ENCODE results near the gene TMPRSS4. TPM values are rescaled to one million over a fixed set of nuclear protein-coding genes. Genes with fewer than 3 reads are reported as not detected.

TMPRSS4 gene
- total and polyA plus RNA-seq, 2 of the 4 experiments (the other 2 are of a cell fraction): not detected

DNA sequence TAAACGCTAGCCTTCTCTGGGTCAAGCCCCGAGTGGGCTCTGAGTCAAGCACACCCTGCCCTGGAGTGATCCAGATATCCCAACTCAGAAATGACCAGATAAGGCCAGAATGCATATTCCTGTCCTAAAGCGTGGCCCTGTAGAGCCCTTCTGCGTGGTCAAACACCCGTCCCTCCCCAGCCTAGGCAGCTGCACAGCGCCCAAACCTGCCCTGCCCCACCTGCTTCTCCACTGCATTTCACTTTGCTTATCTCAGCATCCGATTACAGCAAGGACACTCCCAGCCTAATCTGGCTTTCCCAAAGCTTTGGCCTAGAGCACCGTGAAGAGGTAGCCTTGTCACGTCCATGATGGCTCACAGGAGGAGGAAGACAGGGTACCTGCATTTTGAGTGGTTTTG is 11.9 kb upstream of the TMPRSS4 start:
- Histone ChIP-seq H3K4me1 (ENCODE audit: control insufficient read depth, insufficient read depth, low read length) (no peaks in the 10 kb centered on the region), H4K8ac (ENCODE audit: low read depth in 2 of 2, low read length in 2 of 2) (no peak overlapping the region), H3K4ac (ENCODE audit: low read depth, low read length) (no peak overlapping the region), H2AK5ac (ENCODE audit: low read depth, low read length) (no peak overlapping the region), H3K18ac (ENCODE audit: low read depth, low read length) (no peak overlapping the region), H2BK5ac (ENCODE audit: low read depth, low read length, poor library complexity, severe bottlenecking) (no peak overlapping the region), H2BK20ac (ENCODE audit: low read depth, low read length) (no peak overlapping the region), H4K91ac (ENCODE audit: insufficient read depth, low read depth, low read length) (no peak overlapping the region), H4K20me1 (ENCODE audit: insufficient read depth, low read length) (no peaks in the 10 kb centered on the region), H3K9me1 (ENCODE audit: insufficient read depth, low read length) (no peaks in the 10 kb centered on the region), H2BK120ac (ENCODE audit: low read depth, low read length) (no peak overlapping the region), H3K9me3 (ENCODE audit: control insufficient read depth, insufficient read depth, low read length) (no peaks in the 10 kb centered on the region), H2AFZ (replicated peaks; ENCODE audit: low read length, poor library complexity) (no peak overlapping the region), H2AK9ac (replicated peaks; ENCODE audit: low read depth, low read length, poor library complexity) (no peak overlapping the region), H3K4me3 (ENCODE audit: insufficient read depth, low read depth, low read length) (no peak overlapping the region), H3K79me1 (ENCODE audit: low read depth in 1 of 2, low read length in 2 of 2) (no peaks in the 10 kb centered on the region), H3K56ac (ENCODE audit: extremely low read depth, insufficient read depth, low read length) (no peak overlapping the region), H3K27me3 (ENCODE audit: control insufficient read depth, insufficient read depth, low read length) (no peaks in the 10 kb centered on the region), H3K36me3 (ENCODE audit: control insufficient read depth, insufficient read depth, low read length) (no peaks in the 10 kb centered on the region), H3K4me2 (ENCODE audit: low read depth, low read length) (no peak overlapping the region), H4K5ac (ENCODE audit: low read depth, low read length) (no peak overlapping the region), H2BK15ac (ENCODE audit: low read depth, low read length) (no peak overlapping the region), H3K23ac (ENCODE audit: low read depth, low read length) (no peak overlapping the region), H3K9ac (ENCODE audit: low read depth, low read length) (no peak overlapping the region), H3K27ac (ENCODE audit: insufficient read depth, low read length) (no peak overlapping the region), H3K14ac (replicated peaks; ENCODE audit: low read depth, low read length) (no peak overlapping the region)
- dilution Hi-C loops (cut with HindIII; ENCODE audit: low sequenced_read_pairs, unreplicated experiment) (no loop called here), in situ Hi-C loops (cut with MboI; ENCODE audit: low sequenced_read_pairs) (no loop called here), intact Hi-C loops (cut with micrococcal nuclease) (no loop called here)
- ChIA-PET POLR2A (ENCODE audit: unreplicated experiment) (no interaction called here), CTCF (no interaction called here)
- ATAC-seq (ENCODE audit: low read depth): no peak
- no peak for DNase-seq
- BruUV-seq (replicated peaks): no TSS peak
- no peak for TF ChIP-seq NFE2L2 (IDR thresholded peaks at IDR 0.05; ENCODE audit: low read depth, low read length)
- no peak for TF ChIP-seq POLR2A (IDR thresholded peaks at IDR 0.05; ENCODE audit: low read depth, low read length)
- TF ChIP-seq ELK1 (IDR thresholded peaks at IDR 0.05; ENCODE audit: borderline replicate concordance, low read depth, low read length): no peak
- TF ChIP-seq, protein P1, sequence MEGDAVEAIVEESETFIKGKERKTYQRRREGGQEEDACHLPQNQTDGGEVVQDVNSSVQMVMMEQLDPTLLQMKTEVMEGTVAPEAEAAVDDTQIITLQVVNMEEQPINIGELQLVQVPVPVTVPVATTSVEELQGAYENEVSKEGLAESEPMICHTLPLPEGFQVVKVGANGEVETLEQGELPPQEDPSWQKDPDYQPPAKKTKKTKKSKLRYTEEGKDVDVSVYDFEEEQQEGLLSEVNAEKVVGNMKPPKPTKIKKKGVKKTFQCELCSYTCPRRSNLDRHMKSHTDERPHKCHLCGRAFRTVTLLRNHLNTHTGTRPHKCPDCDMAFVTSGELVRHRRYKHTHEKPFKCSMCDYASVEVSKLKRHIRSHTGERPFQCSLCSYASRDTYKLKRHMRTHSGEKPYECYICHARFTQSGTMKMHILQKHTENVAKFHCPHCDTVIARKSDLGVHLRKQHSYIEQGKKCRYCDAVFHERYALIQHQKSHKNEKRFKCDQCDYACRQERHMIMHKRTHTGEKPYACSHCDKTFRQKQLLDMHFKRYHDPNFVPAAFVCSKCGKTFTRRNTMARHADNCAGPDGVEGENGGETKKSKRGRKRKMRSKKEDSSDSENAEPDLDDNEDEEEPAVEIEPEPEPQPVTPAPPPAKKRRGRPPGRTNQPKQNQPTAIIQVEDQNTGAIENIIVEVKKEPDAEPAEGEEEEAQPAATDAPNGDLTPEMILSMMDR (conservative IDR thresholded peaks at IDR 0.05; ENCODE audit: low read depth, low read length): no peak
- no peak for TF ChIP-seq RFX5 (IDR thresholded peaks at IDR 0.05; ENCODE audit: low read depth, low read length)
- TF ChIP-seq MAFK (IDR thresholded peaks at IDR 0.05; ENCODE audit: low read depth, low read length): no peak
- TF ChIP-seq FOS (IDR thresholded peaks at IDR 0.05; ENCODE audit: low read depth, low read length): no peak
- TF ChIP-seq CHD1 (IDR thresholded peaks at IDR 0.05; ENCODE audit: low read depth, low read length): no peak
- TF ChIP-seq CEBPB (IDR thresholded peaks at IDR 0.05; ENCODE audit: low read depth, low read length): no peak
- no peak for TF ChIP-seq RAD21 (IDR thresholded peaks at IDR 0.05; ENCODE audit: low read length)
- 60% methylated on average over 1 of the region's 9 CpGs; no CpG with 5 or more reads in 1 of the 2 experiments for WGBS, 2 experiments (ENCODE audit: extremely low coverage in 2 of 2, insufficient read length in 1 of 2)

Measured in IMR-90 (cell line).